GM10248 (cell line): ENCODE data around the gene NMNAT2.

Experiments
- CTCF ChIA-PET: fragments of 300-600 bp; sonication (Branson Sonifier 250); formaldehyde crosslinking; extraction: SDS; loops from one replicate; lab custom pipeline; 2021; ENCODE audit warnings: antibody characterized with exemption; lab: Yijun Ruan, JAX
- POLR2A ChIA-PET: fragments of 350-650 bp; sonication (Branson Sonifier 250); formaldehyde crosslinking; extraction: SDS; loops from one replicate; lab custom pipeline; 2020; ENCODE audit warnings: antibody characterized with exemption; lab: Yijun Ruan, JAX
- DNase-seq: peaks from one replicate; pipeline ENCODE4 v3.0.0; 2012; ENCODE audit errors: extremely low spot score
- TF ChIP-seq, protein P1 (sequence below): IDR thresholded peaks from 2 replicates; pipeline ENCODE4 v1.5.1; 2012; ENCODE audit warnings: mild to moderate bottlenecking, low read depth; ENCODE audit errors: extremely low read depth, missing control alignments, control extremely low read depth

NMNAT2 gene

DNA sequence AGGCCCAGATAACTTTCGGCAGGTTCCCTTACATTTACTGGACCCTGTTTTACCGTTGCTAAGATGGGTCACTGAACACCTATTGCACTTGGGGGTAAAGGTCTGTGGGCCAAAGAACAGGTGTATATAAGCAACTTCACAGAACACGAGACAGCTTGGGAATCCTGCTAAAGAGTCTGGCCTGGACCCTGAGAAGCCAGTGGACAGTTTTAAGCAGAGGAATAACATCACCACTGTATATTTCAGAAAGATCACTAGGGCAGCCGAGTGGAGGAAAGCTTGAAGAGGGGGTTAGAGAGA, 177.7 kb downstream of the NMNAT2 start:
- ChIA-PET CTCF (interaction anchor here (0.7 to 7.0 kb wide), 5 partner anchors 8 to 222 kb away, joined by 3 to 57 read pairs (median 6); no protein-coding TSS in a partner anchor), POLR2A (no interaction called here)
- no peak for DNase-seq
- TF ChIP-seq, protein P1, sequence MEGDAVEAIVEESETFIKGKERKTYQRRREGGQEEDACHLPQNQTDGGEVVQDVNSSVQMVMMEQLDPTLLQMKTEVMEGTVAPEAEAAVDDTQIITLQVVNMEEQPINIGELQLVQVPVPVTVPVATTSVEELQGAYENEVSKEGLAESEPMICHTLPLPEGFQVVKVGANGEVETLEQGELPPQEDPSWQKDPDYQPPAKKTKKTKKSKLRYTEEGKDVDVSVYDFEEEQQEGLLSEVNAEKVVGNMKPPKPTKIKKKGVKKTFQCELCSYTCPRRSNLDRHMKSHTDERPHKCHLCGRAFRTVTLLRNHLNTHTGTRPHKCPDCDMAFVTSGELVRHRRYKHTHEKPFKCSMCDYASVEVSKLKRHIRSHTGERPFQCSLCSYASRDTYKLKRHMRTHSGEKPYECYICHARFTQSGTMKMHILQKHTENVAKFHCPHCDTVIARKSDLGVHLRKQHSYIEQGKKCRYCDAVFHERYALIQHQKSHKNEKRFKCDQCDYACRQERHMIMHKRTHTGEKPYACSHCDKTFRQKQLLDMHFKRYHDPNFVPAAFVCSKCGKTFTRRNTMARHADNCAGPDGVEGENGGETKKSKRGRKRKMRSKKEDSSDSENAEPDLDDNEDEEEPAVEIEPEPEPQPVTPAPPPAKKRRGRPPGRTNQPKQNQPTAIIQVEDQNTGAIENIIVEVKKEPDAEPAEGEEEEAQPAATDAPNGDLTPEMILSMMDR: no peak

GRCh38 chr1:183239793-183240525, 178.2 kb downstream of the NMNAT2 start:
- ChIA-PET CTCF (interaction anchor here (0.7 to 7.0 kb wide), 5 partner anchors 9 to 277 kb away, joined by 3 to 57 read pairs (median 5); no protein-coding TSS in a partner anchor), POLR2A (no interaction called here)
- TF ChIP-seq, protein P1: no peak
- DNase-seq: no peak

GRCh38 chr1:183239220-183239742, 178.9 kb downstream of the NMNAT2 start:
- ChIA-PET CTCF (interaction anchor here (1.9 to 7.0 kb wide), 3 partner anchors 9 to 276 kb away, joined by 5 to 57 read pairs (median 6); no protein-coding TSS in a partner anchor), POLR2A (no interaction called here)
- no peak for DNase-seq
- TF ChIP-seq, protein P1: no peak

DNA sequence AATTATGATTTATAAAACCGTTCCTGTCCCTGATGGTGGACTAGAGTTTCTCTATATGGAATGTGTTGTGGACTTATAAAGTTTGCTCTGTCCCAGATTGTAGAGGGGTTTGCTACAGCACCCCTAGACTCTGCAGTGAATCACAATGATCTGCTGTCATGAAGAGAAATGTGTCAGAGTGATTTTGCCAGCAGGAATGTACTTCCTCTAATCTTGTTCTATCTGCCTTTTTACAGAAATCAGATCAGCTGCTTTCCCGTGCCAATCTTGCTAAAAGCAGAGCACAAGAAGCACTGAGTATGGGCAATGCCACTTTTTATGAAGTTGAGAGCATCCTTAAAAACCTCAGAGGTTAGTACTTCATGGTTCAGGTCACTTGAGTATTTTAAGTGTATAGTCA, 180.1 kb downstream of the NMNAT2 start:
- DNase-seq: no peak
- ChIA-PET POLR2A (no interaction called here), CTCF (interaction anchor here (0.9 to 7.0 kb wide), 3 partner anchors 9 to 275 kb away, joined by 3 to 57 read pairs (median 5); no protein-coding TSS in a partner anchor)
- TF ChIP-seq, protein P1: no peak

DNA sequence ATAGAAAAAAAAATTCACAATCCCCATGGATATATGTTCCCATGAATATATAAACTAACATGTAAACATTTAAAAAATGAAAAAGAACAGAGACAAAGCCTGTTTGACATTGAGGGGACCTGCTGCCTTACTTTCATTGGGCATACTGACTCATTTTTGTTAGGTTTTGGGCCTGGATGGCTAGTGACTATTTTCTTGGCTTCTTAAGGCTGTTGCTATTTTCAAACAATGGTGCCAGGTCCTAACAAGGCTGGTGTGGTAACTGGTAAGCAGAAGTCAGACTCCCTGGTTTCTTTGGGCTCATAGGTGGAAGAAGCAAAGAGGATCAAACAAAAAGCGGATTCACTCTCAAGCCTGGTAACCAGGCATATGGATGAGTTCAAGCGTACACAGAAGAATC, 181.1 kb downstream of the NMNAT2 start:
- ChIA-PET CTCF (interaction anchor here (0.9 kb wide), 1 partner anchor 274 kb away, joined by 3 read pairs; no protein-coding TSS in a partner anchor), POLR2A (no interaction called here)
- DNase-seq: no peak
- TF ChIP-seq, protein P1: no peak

DNA sequence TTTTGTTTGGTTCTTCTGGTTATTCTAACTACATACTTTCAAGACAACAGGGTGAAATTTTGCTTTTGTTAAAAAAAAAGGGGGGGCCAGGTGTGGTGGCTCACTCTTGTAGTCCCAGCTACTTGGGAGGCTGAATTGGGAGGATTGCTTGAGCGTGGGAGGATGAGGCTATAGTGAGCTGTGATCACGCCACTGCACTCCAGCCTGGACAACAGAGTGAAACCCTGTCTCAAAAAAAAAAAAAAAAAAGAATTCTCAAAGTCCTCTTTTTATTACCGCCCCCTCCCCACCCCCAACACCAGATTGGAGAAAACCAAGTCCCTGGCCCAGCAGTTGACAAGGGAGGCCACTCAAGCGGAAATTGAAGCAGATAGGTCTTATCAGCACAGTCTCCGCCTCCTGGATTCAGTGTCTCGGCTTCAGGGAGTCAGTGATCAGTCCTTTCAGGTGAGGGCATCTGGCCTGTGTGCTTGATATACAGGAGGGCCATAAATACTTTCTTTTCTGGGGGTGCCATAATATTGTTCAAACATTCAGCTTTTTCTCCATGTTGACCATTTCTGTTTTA, 181.9 kb downstream of the NMNAT2 start:
- TF ChIP-seq, protein P1: no peak
- CTCF ChIA-PET: no interaction called here
- POLR2A ChIA-PET: no interaction called here
- no peak for DNase-seq
